HG02759 (cell line): Measurements from ENCODE around the gene NRG2.

Source experiments
- ATAC-seq: cut with Tn5 transposase; IDR thresholded peaks from one replicate; pipeline ENCODE4 v1.9.1; 2021; ENCODE audit warnings: mild to moderate bottlenecking, moderate library complexity; ENCODE audit not compliant: unreplicated experiment

NRG2 gene

DNA sequence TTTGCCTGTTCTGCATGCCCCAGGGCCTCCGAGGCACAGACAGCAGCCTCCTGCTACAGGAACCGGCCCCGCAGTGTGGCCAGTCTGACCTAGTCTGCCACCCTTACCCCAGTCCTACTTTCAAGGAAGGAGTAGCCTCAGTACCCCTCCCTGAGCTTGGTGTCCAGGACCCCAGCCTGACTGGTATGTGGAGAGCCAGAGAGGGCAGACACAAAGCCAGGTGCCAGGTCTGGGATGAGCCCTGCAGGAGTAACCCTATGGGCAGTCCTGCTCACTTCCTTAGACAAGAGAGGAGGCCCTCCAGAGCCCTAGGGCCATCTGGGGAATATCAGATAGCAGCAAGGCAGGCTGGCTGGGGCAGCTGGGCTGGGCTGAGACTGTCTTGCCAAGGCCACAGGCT lies 67.8 kb downstream of the NRG2 start:
- no peak for ATAC-seq

DNA sequence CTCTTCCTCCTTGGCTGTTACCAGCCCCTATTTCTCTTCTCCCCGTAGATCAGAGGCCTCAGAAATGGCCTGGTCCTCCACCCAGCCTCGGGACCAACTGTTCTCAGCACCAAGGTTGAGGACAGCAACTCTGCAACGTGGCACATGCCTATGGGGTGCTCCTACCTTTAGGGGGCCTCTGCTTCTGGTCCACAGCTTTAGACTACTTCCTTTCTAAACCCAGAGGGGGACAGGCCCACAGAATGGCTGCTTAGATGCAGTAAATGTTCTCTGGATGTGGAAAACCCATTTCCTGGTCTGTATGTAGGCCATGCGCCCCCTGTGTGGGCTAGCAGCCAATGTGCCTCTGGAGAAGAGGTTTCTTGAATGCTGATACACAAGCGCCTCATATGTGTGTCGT lies 68.4 kb downstream of the NRG2 start:
- ATAC-seq: no peak

DNA sequence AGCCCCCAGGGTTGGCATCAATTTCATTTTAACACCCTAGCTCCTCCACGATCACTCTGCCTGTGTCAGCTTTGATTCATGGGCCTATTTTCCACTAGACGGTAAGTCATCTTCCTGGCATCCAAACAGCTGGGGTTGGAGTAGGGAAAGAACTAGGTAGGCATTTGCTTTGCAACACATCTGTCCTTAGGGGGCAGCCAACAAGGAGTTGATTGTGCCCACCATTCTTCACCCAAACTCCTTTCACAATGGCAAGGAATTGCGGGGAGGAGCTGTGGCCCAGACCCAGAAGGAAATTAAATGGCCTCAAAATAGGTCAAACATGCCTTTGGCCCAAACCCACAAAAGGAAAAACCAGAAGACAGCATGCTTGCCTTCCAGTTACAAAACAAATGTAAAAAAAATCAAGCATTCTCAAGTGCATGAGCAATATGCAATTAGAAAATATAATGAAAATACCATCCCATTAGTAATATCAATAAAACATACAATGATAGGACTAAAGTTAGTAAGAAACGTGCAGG lies 71.8 kb downstream of the NRG2 start:
- no peak for ATAC-seq

DNA sequence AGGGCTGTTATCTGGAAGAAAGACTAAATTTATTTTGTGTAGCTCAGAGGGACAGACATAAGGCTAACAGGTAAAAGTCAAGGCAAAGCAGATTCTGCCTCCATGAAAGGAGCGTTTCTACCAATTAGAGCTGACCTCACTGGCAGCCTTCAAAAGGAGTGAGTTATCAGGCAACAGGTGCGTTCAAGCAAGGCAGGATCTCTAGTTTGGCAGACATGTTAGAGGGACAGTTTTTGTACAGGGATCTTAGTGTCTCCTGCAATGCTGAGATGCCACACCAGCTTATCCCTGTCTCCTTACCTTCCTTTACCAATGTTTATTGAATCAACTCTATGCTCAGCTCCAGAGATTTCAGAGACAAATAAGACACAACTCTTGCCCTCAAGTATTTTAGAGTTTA lies 73.8 kb downstream of the NRG2 start:
- no peak for ATAC-seq

DNA sequence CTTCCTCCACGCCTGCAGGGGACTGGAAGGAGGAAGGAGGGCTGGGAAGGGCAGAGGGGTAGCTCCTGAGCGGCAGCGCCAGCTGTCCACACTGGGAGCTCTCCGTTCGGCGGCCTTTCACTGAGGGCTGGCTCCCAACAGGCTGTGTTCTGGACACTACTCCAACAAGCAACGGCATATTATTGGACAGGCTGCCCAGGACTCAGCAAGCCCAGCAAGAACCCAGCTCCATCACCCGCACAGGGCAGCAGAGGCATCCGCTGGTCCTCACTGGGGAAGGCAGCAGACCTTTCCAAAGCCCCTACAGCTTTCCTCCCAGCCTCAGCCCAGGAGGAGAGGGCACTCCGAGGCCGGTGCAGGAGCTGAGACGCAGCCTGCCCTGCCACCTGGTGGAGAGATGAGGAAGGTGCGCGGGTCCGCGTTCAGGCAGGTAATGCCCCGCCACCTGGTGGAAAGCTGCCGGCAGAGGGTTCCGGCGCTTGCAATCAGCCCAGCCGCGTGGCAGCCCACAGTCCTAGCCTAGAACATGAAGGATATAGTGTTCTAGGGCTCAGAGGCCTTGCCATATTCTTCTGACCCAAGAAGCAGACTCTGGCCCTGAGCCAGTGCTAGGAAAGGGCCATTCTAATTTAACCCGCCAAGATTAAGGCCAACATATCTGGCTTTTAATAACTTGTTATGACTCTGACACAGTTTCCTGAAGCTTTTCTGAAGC lies 74.4 kb downstream of the NRG2 start:
- peak; percentile 93 for ATAC-seq

DNA sequence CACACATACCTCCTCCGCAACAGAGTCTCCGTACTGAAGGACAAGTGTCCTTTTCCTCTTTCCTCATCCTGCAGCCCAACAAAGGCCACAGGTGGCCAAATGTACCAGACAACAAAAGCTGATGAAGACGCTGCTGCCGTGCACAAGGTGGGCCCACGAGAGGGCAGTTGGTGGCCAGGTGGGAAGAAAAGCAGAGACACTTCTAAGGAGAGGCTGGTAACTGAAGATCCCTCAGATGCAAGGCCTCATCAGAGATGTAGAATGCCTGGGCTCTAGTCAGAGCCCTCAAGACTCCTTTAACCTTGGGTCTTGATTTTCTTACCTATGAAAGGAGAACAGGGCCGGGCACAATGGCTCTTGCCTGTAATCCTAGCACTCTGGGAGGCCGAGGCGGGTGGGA lies 75.7 kb downstream of the NRG2 start:
- ATAC-seq: no peak

DNA sequence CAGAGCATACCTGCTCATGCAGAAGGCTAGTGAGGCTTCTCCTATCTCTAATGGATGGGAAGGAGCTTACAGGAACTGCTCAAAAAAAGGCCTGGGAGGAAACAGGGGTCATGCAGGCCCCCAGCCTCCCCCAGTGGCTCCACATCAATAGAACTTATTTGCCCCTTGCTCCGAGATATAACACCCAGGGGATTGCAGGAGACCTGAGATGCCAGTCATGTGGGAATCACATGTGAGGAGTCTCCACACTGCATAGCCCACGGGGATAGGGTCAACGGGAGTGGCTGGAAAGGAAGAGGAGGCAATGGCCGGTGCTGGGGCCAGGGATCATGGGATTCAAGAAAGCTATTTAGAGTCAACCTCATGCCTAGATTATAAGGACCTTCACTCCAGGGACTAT lies 76.2 kb downstream of the NRG2 start:
- ATAC-seq: no peak

DNA sequence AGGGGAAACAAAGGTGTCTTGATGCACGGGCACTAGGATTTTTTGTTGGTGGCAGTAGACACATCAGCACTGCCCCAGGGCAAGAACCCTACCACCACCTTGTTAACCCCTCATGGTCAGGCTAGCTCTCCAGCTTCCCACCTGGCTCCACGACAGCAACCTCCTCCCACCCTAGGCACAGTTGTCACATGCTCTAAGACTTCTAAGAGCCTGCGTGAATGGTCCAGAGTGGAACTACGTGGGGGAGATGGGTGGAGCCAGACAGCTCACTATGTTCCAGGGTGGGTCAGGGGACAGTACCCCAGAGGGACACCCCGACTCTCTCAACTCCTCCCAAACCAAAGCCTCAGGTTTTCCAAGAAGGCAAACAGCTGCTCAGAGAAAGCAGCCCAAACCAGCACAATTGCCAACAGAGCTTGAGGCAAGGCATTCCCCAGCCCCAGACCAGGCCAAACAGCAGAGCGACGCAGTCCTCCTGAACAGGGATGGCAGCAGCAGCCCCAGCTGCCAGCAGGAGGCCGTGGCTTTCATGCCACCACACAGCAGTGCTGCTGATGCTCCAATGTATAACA lies 78.0 kb downstream of the NRG2 start:
- no peak for ATAC-seq

DNA sequence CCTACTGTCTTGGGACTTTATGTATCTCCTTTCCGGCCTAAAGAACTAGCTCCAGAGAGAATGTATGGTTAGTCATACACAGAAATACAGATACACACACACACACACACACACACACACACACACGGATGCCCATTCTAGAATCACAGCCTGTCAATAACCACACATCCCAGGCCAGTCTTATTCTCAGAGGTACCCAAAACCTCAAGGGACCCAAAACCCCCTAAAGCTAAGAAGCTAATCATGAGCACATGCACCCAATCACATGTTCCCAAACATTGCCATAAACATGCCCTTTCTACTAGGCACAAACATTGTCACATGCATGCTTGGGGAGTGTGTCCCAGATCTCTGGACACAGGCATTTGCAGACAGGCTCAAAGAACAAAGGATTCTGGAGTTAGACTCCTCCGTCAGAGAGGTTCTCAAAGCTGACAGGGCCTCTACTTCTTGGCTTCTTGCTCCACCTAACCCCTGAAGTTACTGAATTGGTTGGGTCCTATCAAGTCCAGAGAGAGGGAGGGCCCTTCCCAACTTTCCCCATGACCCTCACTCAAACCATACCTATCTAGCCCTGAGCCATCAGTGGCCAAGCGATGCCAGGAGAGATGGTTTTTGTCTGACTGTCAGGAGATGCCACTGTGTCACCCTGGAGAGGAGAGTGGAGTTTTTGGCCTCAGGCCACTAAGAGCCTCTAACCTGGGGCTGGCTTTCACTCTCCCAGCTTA lies 78.7 kb downstream of the NRG2 start:
- no peak for ATAC-seq

DNA sequence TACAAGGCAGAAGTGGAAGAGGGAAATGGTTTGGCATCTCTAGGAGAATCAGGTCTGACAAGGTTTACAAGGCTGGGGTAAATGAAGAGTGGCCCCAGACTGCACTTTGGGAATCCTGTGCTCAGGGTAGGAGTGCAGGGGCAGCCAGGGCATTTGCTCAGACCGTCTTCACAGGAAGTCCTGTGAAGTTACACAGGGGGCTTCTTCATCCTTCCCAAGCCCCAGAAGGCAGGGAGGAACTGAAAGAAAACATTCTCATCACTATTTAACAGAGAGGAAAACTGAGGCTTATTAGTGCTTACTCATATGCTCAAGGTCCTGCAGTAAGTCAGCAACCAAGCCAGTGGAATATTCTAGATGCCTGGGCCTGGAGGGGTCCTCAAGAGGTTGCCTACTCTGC lies 80.7 kb downstream of the NRG2 start:
- no peak for ATAC-seq

DNA sequence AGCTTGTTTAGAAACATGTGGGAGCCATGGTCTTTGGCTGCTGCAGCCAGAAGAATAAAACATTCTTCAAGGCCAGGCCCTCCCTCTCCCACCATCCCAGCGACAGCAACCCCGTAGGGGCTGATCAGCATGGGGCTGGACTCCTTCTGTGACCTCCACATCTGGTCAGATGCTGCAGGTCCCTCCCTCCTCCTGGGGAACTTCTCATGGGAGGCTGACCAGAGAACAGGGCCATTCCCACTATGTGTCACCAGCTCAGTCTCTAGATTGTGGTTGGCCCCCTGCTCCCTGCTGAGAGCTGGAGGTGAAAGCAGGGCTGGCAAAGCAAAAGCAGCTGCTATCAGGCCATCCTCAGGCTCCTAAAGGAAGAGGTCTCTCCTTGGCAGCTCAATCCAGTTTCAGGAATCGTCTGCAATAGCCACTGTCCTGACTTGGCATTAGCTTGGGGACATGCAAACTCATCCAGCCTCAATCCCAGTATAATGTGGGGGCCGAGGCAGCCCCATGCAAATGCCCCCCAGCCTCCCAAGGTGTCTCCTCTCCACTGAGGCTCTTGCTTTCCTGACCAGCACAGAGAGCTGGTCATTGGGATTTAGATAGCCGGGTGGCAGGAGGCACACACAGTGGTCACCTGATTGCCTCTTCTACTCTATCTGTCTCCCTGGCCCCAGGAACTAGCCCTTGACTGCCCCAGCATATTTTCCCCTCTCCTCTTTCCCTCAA lies 81.5 kb downstream of the NRG2 start:
- peak; percentile 59 for ATAC-seq

DNA sequence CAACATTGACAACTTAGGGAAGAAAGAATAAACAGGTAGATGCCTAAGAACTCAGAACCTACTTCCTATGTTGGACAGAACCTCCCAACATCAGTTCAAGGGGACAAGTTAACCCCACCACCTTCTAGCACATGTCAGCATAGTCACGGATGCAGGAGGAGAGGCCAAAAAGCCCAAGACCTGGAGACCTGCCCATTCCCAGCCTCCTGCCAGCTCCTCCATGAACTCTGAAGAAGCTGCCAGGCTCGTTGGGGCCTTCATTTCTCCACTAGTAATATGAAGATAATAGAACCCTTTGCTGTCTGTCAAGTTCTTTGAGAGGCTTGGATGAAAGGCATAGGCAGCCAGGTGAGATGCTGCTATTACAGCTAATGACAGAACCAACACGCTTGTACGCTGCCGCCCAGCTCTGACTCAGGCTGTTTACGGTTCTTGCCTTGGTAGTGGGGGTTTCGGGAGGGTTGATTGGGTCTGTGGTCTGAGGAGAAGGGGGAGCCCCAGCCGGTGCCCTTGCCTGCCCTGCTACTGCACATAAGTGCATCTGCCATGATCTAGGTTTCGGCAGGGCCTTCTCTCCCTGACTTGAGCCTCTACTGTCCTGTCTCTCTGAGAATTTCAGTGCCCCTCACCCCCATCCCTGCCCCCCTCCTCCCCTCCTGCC lies 82.2 kb downstream of the NRG2 start:
- ATAC-seq: peak; percentile 84

DNA sequence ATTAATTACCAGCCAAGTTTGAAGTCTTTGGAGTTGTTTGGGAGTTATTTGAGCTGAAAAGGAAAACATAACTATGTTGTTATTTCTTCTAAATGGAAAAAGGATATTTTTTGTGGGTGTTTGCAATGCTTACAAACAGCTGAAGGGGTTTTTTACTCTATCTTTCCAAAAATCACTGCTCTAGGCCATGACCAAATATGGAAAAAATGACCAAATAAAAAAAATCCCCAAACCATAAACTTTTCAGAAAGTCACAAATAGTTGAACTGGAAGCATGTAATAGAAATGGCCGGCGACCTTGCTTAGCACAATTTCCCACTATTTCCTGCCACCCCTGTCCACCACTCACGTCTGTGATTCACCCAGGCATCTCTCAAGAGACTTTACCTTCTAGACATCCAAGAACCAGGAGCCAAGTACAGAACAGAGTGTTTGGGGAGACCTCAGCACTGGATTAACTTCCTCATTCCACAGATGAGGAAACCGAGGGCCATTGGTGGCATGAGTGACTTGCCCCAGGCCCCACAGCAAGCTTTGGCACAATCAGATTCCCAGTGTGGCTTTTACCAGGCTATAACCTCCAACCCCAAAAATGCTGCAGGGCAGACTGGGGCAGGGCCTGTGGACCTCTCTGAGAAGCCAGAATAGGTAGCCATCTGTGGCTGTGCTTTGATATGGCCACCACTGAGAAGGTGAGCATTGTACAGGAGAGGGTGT lies 84.5 kb downstream of the NRG2 start:
- ATAC-seq: no peak

DNA sequence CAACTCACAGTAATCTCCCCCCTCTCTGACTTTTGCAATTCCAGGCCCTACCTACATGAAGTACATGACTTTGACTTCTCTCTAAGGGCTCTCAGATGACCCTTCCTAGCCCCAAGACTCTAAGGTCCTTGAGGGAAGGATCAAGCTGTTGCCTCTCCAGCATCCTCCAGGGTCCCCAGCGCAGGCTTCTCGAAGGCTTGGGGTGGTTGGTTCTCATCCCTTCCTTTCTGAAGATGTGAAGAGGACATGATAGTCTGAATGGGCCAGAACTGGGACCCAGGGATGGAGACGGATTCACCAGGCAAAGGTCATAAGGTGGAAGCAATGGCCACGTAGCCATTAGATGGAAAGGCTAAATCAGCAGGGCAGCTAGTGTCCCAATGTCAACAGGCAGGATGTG lies 86.8 kb downstream of the NRG2 start:
- no peak for ATAC-seq

DNA sequence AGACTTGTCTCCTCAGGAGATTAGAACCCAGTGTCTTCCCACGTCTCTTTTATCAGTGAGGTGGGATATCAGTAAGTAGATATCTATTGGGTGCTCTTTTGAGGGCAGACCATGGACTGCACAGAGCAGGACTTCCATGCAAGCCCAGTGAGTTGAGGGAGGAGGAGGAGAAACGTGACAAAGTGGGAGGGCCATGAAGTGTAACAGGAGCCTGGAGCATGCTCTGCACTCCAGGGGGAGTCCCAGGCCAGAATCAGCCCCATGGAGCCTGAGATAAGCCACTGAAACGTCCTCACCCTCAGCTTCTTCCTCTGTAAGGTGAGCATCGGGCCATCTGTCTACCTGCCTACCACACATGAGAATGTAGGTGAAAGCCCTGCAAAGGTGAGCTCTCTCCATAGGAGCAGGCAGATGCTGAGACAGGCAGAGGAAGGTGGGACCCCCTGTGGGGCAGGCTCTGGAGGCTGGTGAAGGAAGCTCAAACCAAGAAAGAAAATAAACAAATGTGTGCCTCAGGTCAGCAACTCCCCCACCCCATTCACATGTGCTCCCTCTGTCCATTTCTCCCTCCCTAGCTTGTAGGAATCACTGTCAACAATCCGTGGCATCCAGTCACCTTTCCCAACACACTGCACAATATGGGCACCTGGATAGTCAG lies 87.4 kb downstream of the NRG2 start:
- ATAC-seq: peak; percentile 28

DNA sequence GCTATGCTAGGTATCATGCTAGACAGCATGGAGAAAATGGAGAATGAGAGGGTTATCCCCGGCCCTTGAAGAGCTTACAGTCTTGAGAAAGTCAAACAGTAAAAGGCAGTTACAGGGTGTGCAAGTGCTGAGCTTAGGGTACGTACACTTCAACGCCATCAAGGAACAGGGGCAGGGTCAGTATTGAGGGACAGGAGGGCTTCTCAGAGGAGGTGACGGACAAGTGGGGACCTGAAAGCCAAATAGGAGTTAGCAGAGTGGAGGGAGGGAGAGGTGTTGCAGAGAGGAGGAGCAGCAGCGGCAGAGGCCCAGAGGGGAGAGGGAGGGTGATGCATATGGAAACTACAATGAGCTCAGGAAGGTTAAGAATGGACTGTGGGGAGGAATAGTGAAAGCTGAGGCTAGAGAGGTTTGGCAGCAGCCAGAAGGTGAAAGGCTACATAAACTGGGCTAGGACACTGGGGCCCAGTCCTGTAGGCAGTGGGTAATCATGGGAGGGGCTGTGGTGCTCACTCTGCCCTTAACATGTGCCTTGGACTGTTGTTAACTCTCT lies 88.0 kb downstream of the NRG2 start:
- ATAC-seq: peak; percentile 75

DNA sequence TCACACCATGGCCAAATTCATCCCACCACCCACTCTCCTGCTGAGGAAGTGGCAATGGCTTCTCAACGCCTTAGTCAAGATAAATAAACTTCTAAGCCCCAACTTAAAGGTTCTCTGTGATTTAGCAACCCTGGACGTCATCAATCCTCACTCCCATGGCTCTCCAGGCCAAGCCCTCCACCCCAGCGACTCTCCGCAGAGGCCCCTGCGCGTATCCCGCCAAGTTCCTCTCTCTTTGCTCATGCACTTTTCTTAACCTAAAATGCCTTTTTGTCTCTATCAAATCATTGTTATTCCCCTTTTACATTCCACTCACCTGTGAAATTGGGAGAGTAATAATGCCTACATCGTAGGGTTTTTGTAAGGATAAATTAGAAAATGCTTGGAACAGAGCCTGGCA lies 88.6 kb downstream of the NRG2 start:
- ATAC-seq: no peak

DNA sequence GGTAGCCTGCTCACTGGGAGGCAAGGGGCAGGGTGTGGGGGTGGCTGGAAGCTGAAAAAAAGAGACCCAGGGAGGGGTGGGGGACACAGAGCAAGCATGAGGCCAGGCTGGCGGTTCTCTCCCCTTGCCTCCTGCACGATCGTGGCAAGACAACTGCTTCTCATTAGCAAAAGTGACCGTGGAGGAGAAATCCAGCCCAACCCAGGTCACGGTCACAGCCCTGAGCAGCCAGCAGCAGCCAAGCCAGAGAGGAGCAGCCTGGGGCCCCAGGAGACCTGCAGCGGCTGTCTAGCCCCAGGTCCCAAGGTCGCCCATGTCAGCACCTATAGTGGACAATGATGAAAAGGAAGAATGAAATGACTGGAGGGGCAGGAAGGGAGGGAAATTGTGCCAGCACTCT lies 89.1 kb downstream of the NRG2 start:
- no peak for ATAC-seq

DNA sequence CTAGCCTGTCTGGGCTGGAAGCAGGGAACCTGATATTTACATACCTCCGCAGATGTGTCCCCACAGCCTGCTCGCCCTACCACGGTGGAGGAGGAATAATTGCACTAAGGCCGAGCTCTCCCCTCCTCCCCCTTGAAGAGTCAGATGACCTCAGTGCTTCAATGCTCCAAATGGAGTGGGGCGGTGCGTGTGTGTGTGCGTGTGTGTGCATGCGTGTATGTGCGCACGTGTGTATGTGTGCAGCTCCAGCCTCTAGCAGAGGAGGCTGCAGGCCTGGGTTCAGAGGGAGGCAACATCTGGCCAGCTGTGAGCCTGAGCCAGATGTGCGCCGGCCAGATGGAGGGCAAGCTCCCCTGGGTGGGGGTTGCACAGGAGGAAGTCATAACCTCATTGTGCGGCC lies 90.5 kb downstream of the NRG2 start:
- ATAC-seq: no peak
